Activated T-helper 17 cell treated with anti-CD3 and anti-CD28 coated beads, Interleukin-2, amount 50 U/mL, for 72 hours (primary cell): ENCODE measurements around the gene COQ3. TPM values are rescaled to one million over a fixed set of nuclear protein-coding genes. Genes with fewer than 3 reads are reported as not detected.

Source experiments
- ATAC-seq: fragments of 150-1000 bp; cut with Tn5 transposase; replicated peaks from 2 replicates; pipeline ENCODE4 v1.10.0; 2021; ENCODE audit warnings: mild to moderate bottlenecking, moderate library complexity
- H3K27ac Mint-ChIP-seq: one replicate; pipeline ENCODE4 v1.8.0; 2022; ENCODE audit warnings: mixed read lengths
- H3K27me3 Mint-ChIP-seq: one replicate; pipeline ENCODE4 v1.8.0; 2022; ENCODE audit warnings: mixed read lengths
- H3K36me3 Mint-ChIP-seq: one replicate; pipeline ENCODE4 v1.8.0; 2022; ENCODE audit warnings: low read depth, mild to moderate bottlenecking, mixed read lengths
- H3K4me1 Mint-ChIP-seq: one replicate; pipeline ENCODE4 v1.8.0; 2022; ENCODE audit warnings: mixed read lengths
- H3K4me3 Mint-ChIP-seq: one replicate; pipeline ENCODE4 v1.8.0; 2022; ENCODE audit warnings: mild to moderate bottlenecking, mixed read lengths
- H3K9me3 Mint-ChIP-seq: one replicate; pipeline ENCODE4 v1.8.0; 2022; ENCODE audit warnings: mixed read lengths
- total RNA-seq, 2 donors: library from RNA; stranded (reverse); gene quantifications; one replicate each; pipeline ENCODE4 v1.2.3, GENCODE V29; 2022

COQ3 gene
- total RNA-seq, 2 donors from 2014 or later = 3.0 to 6.9 TPM

GRCh38 chr6:99331531-99331930 lies 62.5 kb downstream of the COQ3 start:
- no peak overlapping the region for H3K27ac Mint-ChIP-seq

GRCh38 chr6:99330159-99330558 lies 63.8 kb downstream of the COQ3 start:
- H3K27ac Mint-ChIP-seq = no peak overlapping the region
- peaks cover 4% of the 10 kb centered on the region for H3K27me3 Mint-ChIP-seq
- ATAC-seq = peak; percentile 91
- H3K9me3 Mint-ChIP-seq = no peaks in the 10 kb centered on the region
- no peaks in the 10 kb centered on the region for H3K36me3 Mint-ChIP-seq
- no peak overlapping the region for H3K4me3 Mint-ChIP-seq
- H3K4me1 Mint-ChIP-seq = no peaks in the 10 kb centered on the region

More at GRCh38 chr6:99331531-99331930, 62.5 kb downstream of the COQ3 start:
- no peaks in the 10 kb centered on the region for H3K4me1 Mint-ChIP-seq
- H3K4me3 Mint-ChIP-seq = no peak overlapping the region
- H3K27me3 Mint-ChIP-seq = peaks cover 7% of the 10 kb centered on the region
- no peaks in the 10 kb centered on the region for H3K9me3 Mint-ChIP-seq
- H3K36me3 Mint-ChIP-seq = no peaks in the 10 kb centered on the region
- ATAC-seq = no peak

GRCh38 chr6:99324996-99325395 lies 69.0 kb downstream of the COQ3 start:
- Mint-ChIP-seq H3K36me3 (no peaks in the 10 kb centered on the region), H3K27me3 (peaks cover 22% of the 10 kb centered on the region), H3K9me3 (no peaks in the 10 kb centered on the region), H3K4me1 (no peaks in the 10 kb centered on the region), H3K4me3 (no peak overlapping the region), H3K27ac (no peak overlapping the region)
- no peak for ATAC-seq

Other genes starting within 250 kb of the COQ3 start
- under 1 TPM in 1 of 2 donors, not detected in 1; 0.65 TPM for gene FAXC, start 44.5 kb downstream of the COQ3 start, total RNA-seq
- 100 to 1,000 TPM; 115 to 288 TPM for gene PNISR, start 31.1 kb upstream of the COQ3 start, total RNA-seq
- 10 to 100 TPM in 1 of 2 donors, 1 to 10 TPM in 1; 9.3 to 12.4 TPM for gene USP45, start 121.2 kb upstream of the COQ3 start, total RNA-seq
- 10 to 100 TPM; 33.2 to 51.1 TPM for gene CCNC, start 174.5 kb upstream of the COQ3 start, total RNA-seq
- gene PRDM13, start 212.6 kb upstream of the COQ3 start, total RNA-seq = not detected